Type B pancreatic cell (in vitro differentiated cells): Measurements from ENCODE around the gene EEA1. TPM values are rescaled to one million over a fixed set of nuclear protein-coding genes. Genes with fewer than 3 reads are reported as not detected.

Source experiments
- DNase-seq: peaks from one replicate; pipeline ENCODE4 v3.0.0; 2021; ENCODE audit warnings: mixed read lengths; ENCODE audit not compliant: unreplicated experiment; ENCODE audit errors: extremely low spot score
- H3K27ac Mint-ChIP-seq: 2 replicates; pipeline ENCODE4 v1.8.0; 2021; ENCODE audit warnings: mild to moderate bottlenecking, mixed read lengths
- H3K27me3 Mint-ChIP-seq: 2 replicates; pipeline ENCODE4 v1.8.0; 2021; ENCODE audit warnings: mixed read lengths
- H3K36me3 Mint-ChIP-seq: 2 replicates; pipeline ENCODE4 v1.8.0; 2021; ENCODE audit warnings: mixed read lengths
- H3K4me1 Mint-ChIP-seq: one replicate; pipeline ENCODE4 v1.8.0; 2021; ENCODE audit warnings: mixed read lengths; ENCODE audit not compliant: unreplicated experiment
- H3K4me3 Mint-ChIP-seq: 2 replicates; pipeline ENCODE4 v1.8.0; 2021; ENCODE audit warnings: mild to moderate bottlenecking, mixed read lengths
- H3K9me3 Mint-ChIP-seq: 2 replicates; pipeline ENCODE4 v1.8.0; 2021; ENCODE audit warnings: mixed read lengths
- total RNA-seq: library from RNA; stranded (reverse); gene quantifications from 2 replicates; pipeline ENCODE4 v1.2.1, GENCODE V29; 2021; ENCODE audit warnings: low replicate concordance
- TF ChIP-seq, protein P1 (sequence below): fragments of 200-600 bp; sonication (generic); conservative IDR thresholded peaks from 2 replicates; pipeline ENCODE4 v1.5.0; 2021; ENCODE audit warnings: antibody characterized with exemption, mild to moderate bottlenecking

EEA1 gene
- total RNA-seq, 1 donor from 2014 or later = 24.6 TPM

DNA sequence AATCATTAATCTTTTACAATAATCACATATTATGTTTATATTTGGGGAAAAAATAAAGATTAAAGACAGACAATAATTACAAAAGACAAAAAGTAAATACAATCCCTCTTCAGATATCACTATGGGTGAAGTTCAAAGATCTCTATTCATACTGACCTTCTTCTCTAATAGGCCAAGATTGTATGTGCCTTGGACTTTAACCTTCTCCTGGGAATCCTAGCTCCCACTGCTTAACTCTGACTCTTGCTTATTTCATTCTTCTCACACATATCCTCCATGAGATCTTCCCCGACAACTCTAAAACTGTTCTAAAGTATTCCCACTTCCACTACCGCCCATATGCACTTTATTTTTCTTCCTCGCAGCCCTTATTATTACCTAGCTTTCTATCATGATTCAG lies 83.8 kb downstream of the EEA1 start:
- H3K9me3 Mint-ChIP-seq = no peaks in the 10 kb centered on the region
- no peak overlapping the region for H3K4me3 Mint-ChIP-seq
- H3K36me3 Mint-ChIP-seq = peaks cover 19% of the 10 kb centered on the region
- TF ChIP-seq, protein P1, sequence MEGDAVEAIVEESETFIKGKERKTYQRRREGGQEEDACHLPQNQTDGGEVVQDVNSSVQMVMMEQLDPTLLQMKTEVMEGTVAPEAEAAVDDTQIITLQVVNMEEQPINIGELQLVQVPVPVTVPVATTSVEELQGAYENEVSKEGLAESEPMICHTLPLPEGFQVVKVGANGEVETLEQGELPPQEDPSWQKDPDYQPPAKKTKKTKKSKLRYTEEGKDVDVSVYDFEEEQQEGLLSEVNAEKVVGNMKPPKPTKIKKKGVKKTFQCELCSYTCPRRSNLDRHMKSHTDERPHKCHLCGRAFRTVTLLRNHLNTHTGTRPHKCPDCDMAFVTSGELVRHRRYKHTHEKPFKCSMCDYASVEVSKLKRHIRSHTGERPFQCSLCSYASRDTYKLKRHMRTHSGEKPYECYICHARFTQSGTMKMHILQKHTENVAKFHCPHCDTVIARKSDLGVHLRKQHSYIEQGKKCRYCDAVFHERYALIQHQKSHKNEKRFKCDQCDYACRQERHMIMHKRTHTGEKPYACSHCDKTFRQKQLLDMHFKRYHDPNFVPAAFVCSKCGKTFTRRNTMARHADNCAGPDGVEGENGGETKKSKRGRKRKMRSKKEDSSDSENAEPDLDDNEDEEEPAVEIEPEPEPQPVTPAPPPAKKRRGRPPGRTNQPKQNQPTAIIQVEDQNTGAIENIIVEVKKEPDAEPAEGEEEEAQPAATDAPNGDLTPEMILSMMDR = no peak
- DNase-seq = no peak
- H3K27ac Mint-ChIP-seq = no peak overlapping the region
- no peaks in the 10 kb centered on the region for H3K27me3 Mint-ChIP-seq
- H3K4me1 Mint-ChIP-seq = peaks cover 5% of the 10 kb centered on the region

DNA sequence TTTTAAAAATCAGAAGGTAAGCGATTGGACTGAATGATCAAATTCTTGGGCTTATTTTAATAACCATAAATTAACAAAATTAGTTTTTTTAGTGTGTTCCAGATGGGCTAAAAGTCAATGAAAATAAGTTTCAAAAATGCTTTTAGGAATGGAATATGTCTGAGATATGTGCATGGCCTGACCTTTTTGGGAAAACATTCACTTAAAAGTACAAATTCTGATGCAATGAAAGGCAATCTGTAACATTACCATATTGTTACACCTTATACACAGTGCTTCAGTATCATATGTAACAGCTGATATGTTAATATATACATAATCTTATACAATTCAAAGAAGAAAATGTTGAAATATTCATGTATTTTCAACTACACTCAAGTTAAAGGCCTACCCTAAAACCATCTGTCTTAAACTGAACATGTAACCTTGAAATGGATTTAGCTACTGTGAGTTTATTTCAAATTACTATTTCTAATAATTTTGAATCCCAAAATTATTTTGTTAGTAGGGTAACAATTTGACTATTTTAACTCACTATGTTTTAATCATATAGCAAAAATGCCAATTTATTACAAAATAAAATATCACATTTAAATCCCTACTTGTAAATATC lies 84.8 kb downstream of the EEA1 start:
- TF ChIP-seq, protein P1 = no peak
- peaks cover 5% of the 10 kb centered on the region for H3K4me1 Mint-ChIP-seq
- H3K27ac Mint-ChIP-seq = no peak overlapping the region
- no peaks in the 10 kb centered on the region for H3K9me3 Mint-ChIP-seq
- DNase-seq = no peak
- H3K36me3 Mint-ChIP-seq = peaks cover 12% of the 10 kb centered on the region
- H3K4me3 Mint-ChIP-seq = no peak overlapping the region
- no peaks in the 10 kb centered on the region for H3K27me3 Mint-ChIP-seq

DNA sequence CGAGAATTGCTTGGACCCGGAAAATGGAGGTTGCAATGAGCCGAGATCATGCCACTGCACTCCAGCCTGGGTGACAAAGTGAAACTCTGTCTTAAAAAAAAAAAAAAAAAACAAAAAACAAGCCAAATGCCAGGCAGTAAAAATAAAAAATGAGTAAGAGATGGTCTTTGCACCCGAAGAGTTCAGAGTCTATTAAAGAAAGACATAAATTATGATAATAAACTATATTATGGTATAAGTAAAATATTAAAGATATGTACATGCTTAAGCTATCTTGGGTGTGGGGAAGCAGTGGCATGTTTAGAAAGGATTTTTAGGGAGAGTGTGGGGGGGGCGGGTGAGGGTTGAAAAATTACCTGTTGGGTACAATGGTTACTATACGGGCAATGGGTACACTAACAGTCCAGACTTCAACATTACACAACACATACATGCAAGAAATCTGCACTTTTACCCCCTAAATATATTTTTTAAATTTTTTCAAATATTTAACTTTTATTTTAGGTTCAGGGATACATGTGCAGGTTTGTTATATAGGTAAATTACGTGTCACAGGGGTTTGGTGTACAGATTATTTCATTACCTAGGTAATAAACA lies 99.3 kb downstream of the EEA1 start:
- Mint-ChIP-seq H3K27me3 (no peaks in the 10 kb centered on the region), H3K4me3 (no peak overlapping the region)

DNA sequence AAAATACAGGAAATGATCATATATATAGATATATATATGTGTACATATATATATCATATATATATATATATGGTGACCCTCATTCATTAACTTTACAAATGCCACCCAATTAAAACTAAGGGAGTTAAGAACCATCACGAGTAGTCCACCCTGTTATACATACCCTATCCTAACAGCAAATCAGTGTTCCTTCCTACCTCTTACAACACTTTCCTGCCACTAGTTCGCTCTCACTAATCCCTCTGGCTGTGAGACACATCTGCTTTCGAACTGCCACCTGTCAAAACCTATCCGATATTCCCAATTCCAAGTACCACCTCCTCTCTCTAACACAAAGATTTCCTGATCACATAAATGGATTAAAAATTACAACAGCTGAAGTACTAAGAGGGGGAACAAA lies 100.5 kb downstream of the EEA1 start:
- Mint-ChIP-seq H3K9me3 (no peaks in the 10 kb centered on the region), H3K36me3 (peaks cover 19% of the 10 kb centered on the region)

More for the DNA sequence above, 99.3 kb downstream of the EEA1 start:
- Mint-ChIP-seq H3K27ac (no peak overlapping the region), H3K9me3 (no peaks in the 10 kb centered on the region), H3K36me3 (peaks cover 24% of the 10 kb centered on the region), H3K4me1 (no peaks in the 10 kb centered on the region)
- TF ChIP-seq, protein P1 = no peak
- DNase-seq = no peak

DNA sequence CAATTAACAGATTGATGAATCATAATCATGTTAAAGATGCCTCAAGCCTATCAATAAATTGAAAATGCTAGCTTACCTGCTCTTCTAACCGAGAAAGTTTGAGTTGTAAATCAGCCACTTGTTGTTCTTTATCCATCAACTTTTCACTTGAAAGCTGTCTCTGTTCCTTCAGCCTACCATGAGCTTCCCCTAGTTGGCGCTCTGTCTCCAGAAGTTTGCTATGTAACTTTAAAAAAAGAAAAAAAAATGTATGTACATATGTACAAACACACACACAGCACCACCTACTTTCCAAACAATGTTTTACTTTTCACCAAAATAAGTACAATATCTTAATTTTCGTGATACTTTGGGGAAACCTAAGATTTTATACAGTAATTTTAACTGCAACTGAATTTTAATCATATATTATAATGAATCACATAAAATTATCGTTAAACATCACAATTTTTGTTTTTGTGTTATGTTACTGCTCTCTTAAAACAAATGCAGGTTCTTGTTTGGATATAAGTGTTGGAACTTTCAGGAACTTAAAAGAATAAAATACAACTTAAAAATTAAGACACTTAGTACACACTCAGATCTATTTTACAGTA lies 101.2 kb downstream of the EEA1 start:
- Mint-ChIP-seq H3K9me3 (no peaks in the 10 kb centered on the region), H3K4me1 (no peaks in the 10 kb centered on the region), H3K4me3 (no peak overlapping the region), H3K36me3 (peaks cover 17% of the 10 kb centered on the region), H3K27ac (no peak overlapping the region), H3K27me3 (no peaks in the 10 kb centered on the region)
- no peak for DNase-seq
- TF ChIP-seq, protein P1 = peak; percentile 74

More for the DNA sequence above, 100.5 kb downstream of the EEA1 start:
- Mint-ChIP-seq H3K27ac (no peak overlapping the region), H3K4me1 (no peaks in the 10 kb centered on the region), H3K4me3 (no peak overlapping the region), H3K27me3 (no peaks in the 10 kb centered on the region)
- TF ChIP-seq, protein P1 = no peak
- no peak for DNase-seq
